PC-3 (cell line): Measurements from ENCODE around the gene METTL3. TPM values are rescaled to one million over a fixed set of nuclear protein-coding genes. Genes with fewer than 3 reads are reported as not detected.

ENCODE experiments used
- ATAC-seq: fragments of 200-7000 bp; cut with Tn5 transposase; 2 replicates; pipeline ENCODE4 v1.9.1; 2020; ENCODE audit warnings: mild to moderate bottlenecking, moderate library complexity
- BruUV-seq: library from RNA; stranded (reverse); fragments of 400-500 nt; replicated peaks from 2 replicates; lab custom pipeline; 2021; lab: Mats Ljungman, UMichigan
- CTCF ChIA-PET: fragments of 300-600 bp; sonication (Branson Sonifier 250); formaldehyde crosslinking; loops from one replicate; lab custom pipeline; 2022; ENCODE audit warnings: antibody characterized with exemption; lab: Charles Lee
- POLR2A ChIA-PET: fragments of 300-600 bp; sonication (Branson Sonifier 250); formaldehyde crosslinking; loops from one replicate; lab custom pipeline; 2022; ENCODE audit warnings: antibody characterized with exemption; ENCODE audit not compliant: unreplicated experiment; lab: Charles Lee
- DNase-seq: peaks from one replicate; pipeline ENCODE4 v3.0.0-alpha.2; 2015
- H2AFZ ChIP-seq: fragments of 300-600 bp; sonication (generic); 2 replicates; pipeline ENCODE4 v1.6.0; 2016; ENCODE audit warnings: antibody characterized with exemption, low read length
- H3F3A ChIP-seq: fragments of 300-600 bp; sonication (generic); one replicate; pipeline ENCODE4 v1.6.0; 2017; ENCODE audit warnings: antibody characterized with exemption, low read length, control low read depth, mild to moderate bottlenecking; ENCODE audit not compliant: unreplicated experiment
- H3K27ac ChIP-seq: fragments of 300-600 bp; sonication (generic); 2 replicates; pipeline ENCODE4 v1.5.1; 2016; ENCODE audit warnings: mild to moderate bottlenecking, low read length
- H3K27me3 ChIP-seq: fragments of 300-600 bp; sonication (generic); 2 replicates; pipeline ENCODE4 v1.6.1; 2016; ENCODE audit warnings: low read length, mixed read lengths
- H3K36me3 ChIP-seq: fragments of 300-600 bp; sonication (generic); 2 replicates; pipeline ENCODE4 v1.6.1; 2016; ENCODE audit warnings: low read depth, mixed run types, low read length, mixed read lengths
- H3K4me1 ChIP-seq: fragments of 300-600 bp; sonication (generic); 2 replicates; pipeline ENCODE4 v1.5.1; 2016; ENCODE audit warnings: low read length; ENCODE audit not compliant: insufficient read depth
- H3K4me2 ChIP-seq: fragments of 300-600 bp; sonication (generic); 2 replicates; pipeline ENCODE4 v1.6.0; 2016; ENCODE audit warnings: low read length
- H3K4me3 ChIP-seq: fragments of 300-600 bp; sonication (generic); 2 replicates; pipeline ENCODE4 v1.5.1; 2016; ENCODE audit warnings: mild to moderate bottlenecking, low read length, mixed read lengths
- H3K79me2 ChIP-seq: fragments of 300-600 bp; sonication (generic); 2 replicates; pipeline ENCODE4 v1.6.1; 2017; ENCODE audit warnings: low read length, mixed read lengths
- H3K9ac ChIP-seq: fragments of 300-600 bp; sonication (generic); 2 replicates; pipeline ENCODE4 v1.6.0; 2016; ENCODE audit warnings: mild to moderate bottlenecking, low read length
- H3K9me2 ChIP-seq: fragments of 300-600 bp; sonication (generic); replicated peaks from 2 replicates; pipeline ENCODE4 v1.6.1; 2016; ENCODE audit warnings: mixed run types, low read length, mixed read lengths
- H3K9me3 ChIP-seq: fragments of 300-600 bp; sonication (generic); 2 replicates; pipeline ENCODE4 v1.6.1; 2016; ENCODE audit warnings: low read length, mixed read lengths
- H4K20me1 ChIP-seq: fragments of 300-600 bp; sonication (generic); 2 replicates; pipeline ENCODE4 v1.6.1; 2016; ENCODE audit warnings: low read length, mixed read lengths
- EZH2 ChIP-seq: fragments of 300-600 bp; sonication (generic); IDR thresholded peaks from one replicate; pipeline ENCODE4 v1.6.1; 2017; ENCODE audit warnings: antibody characterized with exemption, mild to moderate bottlenecking, low read length; ENCODE audit not compliant: unreplicated experiment
- EZH2phosphoT487 ChIP-seq: fragments of 300-600 bp; sonication (generic); IDR thresholded peaks from 2 replicates; pipeline ENCODE4 v1.6.1; 2018; ENCODE audit warnings: mild to moderate bottlenecking, antibody characterized with exemption, low read length, borderline replicate concordance
- intact Hi-C: fragments of 100-400 bp; cut with micrococcal nuclease; formaldehyde crosslinking; loops from 2 replicates; pipeline ENCODE4 v1.9.0; 2023
- total RNA-seq: library from RNA; depleted of rRNA; stranded (reverse); fragments of >200 nt; gene quantifications from 2 replicates; pipeline ENCODE4 v1.2.3, GENCODE V29; 2014
- TF ChIP-seq, protein P1 (sequence below): fragments of 300-600 bp; sonication (generic); conservative IDR thresholded peaks from 2 replicates; pipeline ENCODE4 v1.5.1; 2017; ENCODE audit warnings: antibody characterized with exemption, low read depth, mild to moderate bottlenecking, low read length

Gene METTL3
- total RNA-seq, 1 experiment from 2014 or later, result 57.1 TPM

DNA sequence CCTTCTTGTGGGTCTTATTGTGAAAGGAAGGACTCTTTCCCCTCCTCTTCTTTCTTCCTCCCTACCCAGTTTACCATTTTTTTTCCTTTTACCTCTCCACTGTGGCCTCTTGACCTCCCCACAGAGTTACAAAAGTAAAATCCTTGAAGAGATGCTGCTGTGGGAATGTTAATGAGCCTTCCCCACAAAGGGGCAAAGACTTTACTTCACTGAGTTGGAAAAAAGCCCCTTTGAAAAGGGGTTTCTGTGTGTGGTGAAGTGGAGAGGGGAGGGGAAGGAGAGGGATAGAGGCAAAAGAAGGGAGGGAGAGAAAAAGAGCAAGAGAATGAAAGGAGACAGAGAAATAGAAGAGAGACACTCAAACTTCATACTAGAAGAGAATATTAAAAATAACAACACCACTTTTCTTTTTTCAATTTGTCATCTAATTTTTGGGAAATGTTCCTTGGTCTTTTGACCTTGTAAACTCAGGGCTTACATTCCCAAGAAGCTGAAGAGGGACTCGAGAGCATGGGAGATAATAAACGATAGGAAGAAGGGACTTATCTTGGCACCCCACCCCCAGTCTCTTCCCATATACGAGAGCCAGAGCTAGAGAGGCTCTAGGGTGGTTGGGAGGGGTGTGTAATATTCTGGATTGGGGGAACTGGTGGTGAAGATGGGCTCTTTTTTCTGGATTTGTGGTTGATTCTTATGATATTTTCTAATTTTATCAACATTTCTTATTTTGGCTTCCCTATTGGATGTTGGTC, 28.2 kb upstream of the METTL3 start:
- DNase-seq (no peak), ATAC-seq (no peak)
- no peaks in the 10 kb centered on the region for H3F3A ChIP-seq
- no peaks in the 10 kb centered on the region for H3K9me2 ChIP-seq
- H3K27ac ChIP-seq, result no peak overlapping the region
- no peak overlapping the region for H3K9ac ChIP-seq
- H3K4me1 ChIP-seq, result no peaks in the 10 kb centered on the region
- H4K20me1 ChIP-seq, result no peaks in the 10 kb centered on the region
- H3K9me3 ChIP-seq, result no peaks in the 10 kb centered on the region
- H3K4me3 ChIP-seq, result no peak overlapping the region
- H3K27me3 ChIP-seq, result peaks cover 35% of the 10 kb centered on the region
- TF ChIP-seq, protein P1, sequence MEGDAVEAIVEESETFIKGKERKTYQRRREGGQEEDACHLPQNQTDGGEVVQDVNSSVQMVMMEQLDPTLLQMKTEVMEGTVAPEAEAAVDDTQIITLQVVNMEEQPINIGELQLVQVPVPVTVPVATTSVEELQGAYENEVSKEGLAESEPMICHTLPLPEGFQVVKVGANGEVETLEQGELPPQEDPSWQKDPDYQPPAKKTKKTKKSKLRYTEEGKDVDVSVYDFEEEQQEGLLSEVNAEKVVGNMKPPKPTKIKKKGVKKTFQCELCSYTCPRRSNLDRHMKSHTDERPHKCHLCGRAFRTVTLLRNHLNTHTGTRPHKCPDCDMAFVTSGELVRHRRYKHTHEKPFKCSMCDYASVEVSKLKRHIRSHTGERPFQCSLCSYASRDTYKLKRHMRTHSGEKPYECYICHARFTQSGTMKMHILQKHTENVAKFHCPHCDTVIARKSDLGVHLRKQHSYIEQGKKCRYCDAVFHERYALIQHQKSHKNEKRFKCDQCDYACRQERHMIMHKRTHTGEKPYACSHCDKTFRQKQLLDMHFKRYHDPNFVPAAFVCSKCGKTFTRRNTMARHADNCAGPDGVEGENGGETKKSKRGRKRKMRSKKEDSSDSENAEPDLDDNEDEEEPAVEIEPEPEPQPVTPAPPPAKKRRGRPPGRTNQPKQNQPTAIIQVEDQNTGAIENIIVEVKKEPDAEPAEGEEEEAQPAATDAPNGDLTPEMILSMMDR, result no peak
- TF ChIP-seq EZH2phosphoT487 (no peak), EZH2 (no peak)
- POLR2A ChIA-PET, result no interaction called here
- no peak overlapping the region for H2AFZ ChIP-seq
- BruUV-seq, result no TSS peak
- no peaks in the 10 kb centered on the region for H3K36me3 ChIP-seq
- CTCF ChIA-PET, result no interaction called here
- intact Hi-C loops, result no loop called here
- H3K4me2 ChIP-seq, result no peak overlapping the region
- H3K79me2 ChIP-seq, result no peaks in the 10 kb centered on the region

DNA sequence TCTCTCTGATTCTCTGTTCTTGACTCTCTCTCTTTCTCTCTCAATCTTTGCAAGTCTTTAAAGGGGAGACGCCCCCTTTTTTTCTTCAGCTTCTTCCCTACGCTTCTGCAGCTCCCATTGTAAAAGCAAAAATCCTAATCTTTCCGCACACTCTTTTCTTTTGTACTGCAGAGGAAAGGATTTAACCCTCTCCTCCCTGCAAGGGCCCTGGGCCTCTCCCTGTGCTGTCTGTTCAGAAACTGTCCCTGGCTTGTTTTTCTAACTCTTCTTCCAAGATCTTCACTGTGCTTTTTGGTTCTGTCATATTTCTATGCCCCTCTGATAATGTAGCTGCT, 25.9 kb upstream of the METTL3 start:
- Histone ChIP-seq H3K4me1 (no peaks in the 10 kb centered on the region), H2AFZ (no peak overlapping the region), H3K9ac (no peak overlapping the region), H3K79me2 (no peaks in the 10 kb centered on the region), H3K4me3 (no peak overlapping the region), H3K4me2 (no peak overlapping the region), H4K20me1 (no peaks in the 10 kb centered on the region), H3K27me3 (peaks cover 45% of the 10 kb centered on the region), H3F3A (no peaks in the 10 kb centered on the region), H3K9me3 (no peaks in the 10 kb centered on the region), H3K27ac (no peak overlapping the region), H3K9me2 (no peaks in the 10 kb centered on the region), H3K36me3 (no peaks in the 10 kb centered on the region)
- intact Hi-C loops, result no loop called here
- BruUV-seq, result no TSS peak
- ChIA-PET POLR2A (no interaction called here), CTCF (no interaction called here)
- DNase-seq, result no peak
- no peak for ATAC-seq
- TF ChIP-seq, protein P1, result no peak
- TF ChIP-seq EZH2phosphoT487 (no peak), EZH2 (no peak)

DNA sequence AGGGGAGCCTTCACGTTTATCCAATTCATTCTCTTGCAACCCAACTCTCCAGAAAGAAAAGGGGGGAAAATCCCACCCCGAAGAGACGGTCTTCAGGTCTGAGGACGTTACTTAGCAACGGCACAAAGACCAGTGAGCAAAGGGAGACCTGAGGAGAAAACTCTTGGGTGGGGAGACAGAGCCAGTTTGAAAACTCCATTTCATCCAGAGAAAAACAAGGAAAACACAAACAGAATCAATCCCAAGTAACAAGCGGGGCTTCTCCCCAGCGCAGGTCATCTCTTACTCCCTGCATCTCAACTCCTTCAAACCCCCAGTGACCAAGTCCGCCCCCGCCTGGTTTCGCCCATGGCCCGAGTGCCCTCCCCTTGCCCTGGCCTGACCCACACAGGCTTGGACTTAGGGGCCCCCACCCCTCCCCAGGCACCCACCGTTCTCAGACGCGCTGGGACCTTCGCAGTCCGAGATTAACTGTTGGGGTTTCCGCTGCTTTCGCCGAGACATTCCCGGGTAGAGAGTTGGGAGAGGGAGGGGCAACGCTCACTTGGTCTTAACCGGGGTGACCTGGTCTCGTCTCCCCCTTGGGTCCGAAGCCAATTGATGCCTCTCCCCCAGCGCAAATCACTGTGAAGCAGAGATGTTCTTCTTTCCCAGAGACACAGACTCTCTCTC, 25.4 kb upstream of the METTL3 start:
- no peak for TF ChIP-seq EZH2
- TF ChIP-seq, protein P1, result no peak
- no peak for TF ChIP-seq EZH2phosphoT487
- no peaks in the 10 kb centered on the region for H3K9me2 ChIP-seq
- DNase-seq (no peak), ATAC-seq (no peak)
- H4K20me1 ChIP-seq, result no peaks in the 10 kb centered on the region
- H3F3A ChIP-seq, result no peaks in the 10 kb centered on the region
- intact Hi-C loops, result no loop called here
- no peak overlapping the region for H3K4me3 ChIP-seq
- no peak overlapping the region for H3K27ac ChIP-seq
- ChIA-PET POLR2A (no interaction called here), CTCF (no interaction called here)
- H3K9me3 ChIP-seq, result no peaks in the 10 kb centered on the region
- peaks cover 45% of the 10 kb centered on the region for H3K27me3 ChIP-seq
- no TSS peak for BruUV-seq
- H3K9ac ChIP-seq, result no peak overlapping the region
- H3K79me2 ChIP-seq, result no peaks in the 10 kb centered on the region
- no peaks in the 10 kb centered on the region for H3K4me1 ChIP-seq
- H3K4me2 ChIP-seq, result no peak overlapping the region
- H3K36me3 ChIP-seq, result no peaks in the 10 kb centered on the region
- H2AFZ ChIP-seq, result no peak overlapping the region
